Fibroblast of mammary gland (primary cell): ENCODE measurements around the gene ALG14.
A peak's percentile ranks its signal among the peaks of the same experiment; 100 is the strongest.

ENCODE experiments used
- DNase-seq: peaks from one replicate; pipeline ENCODE4 v3.0.0-alpha.2; 2010; ENCODE audit warnings: low read depth
- H3K4me3 ChIP-seq: 2 replicates; pipeline ENCODE4 v1.5.1; 2011; ENCODE audit warnings: low read depth, mild to moderate bottlenecking, low read length, moderate library complexity; ENCODE audit not compliant: control insufficient read depth
- CTCF ChIP-seq: conservative IDR thresholded peaks from 2 replicates; pipeline ENCODE4 v1.5.1; 2011; ENCODE audit warnings: low read depth, low read length, inconsistent platforms; ENCODE audit not compliant: control insufficient read depth, insufficient read depth

Gene ALG14

GRCh38 chr1:95012389-95012788 lies 60.4 kb downstream of the ALG14 start:
- no peak for TF ChIP-seq CTCF
- H3K4me3 ChIP-seq, result no peak overlapping the region
- DNase-seq, result peak; percentile 98

GRCh38 chr1:95010158-95010557 lies 62.6 kb downstream of the ALG14 start:
- no peak for DNase-seq
- no peak for TF ChIP-seq CTCF
- no peak overlapping the region for H3K4me3 ChIP-seq

- no peak overlapping the region for H3K4me3 ChIP-seq
- TF ChIP-seq CTCF, result no peak
- DNase-seq, result no peak
Measured at GRCh38 chr1:95007687-95008086, 65.1 kb downstream of the ALG14 start.

GRCh38 chr1:95006681-95007080 lies 66.1 kb downstream of the ALG14 start:
- no peak overlapping the region for H3K4me3 ChIP-seq
- TF ChIP-seq CTCF, result no peak
- DNase-seq, result peak; percentile 53

- H3K4me3 ChIP-seq, result no peak overlapping the region
- no peak for TF ChIP-seq CTCF
- no peak for DNase-seq
Measured at GRCh38 chr1:95005584-95005983, 67.2 kb downstream of the ALG14 start.

- no peak for TF ChIP-seq CTCF
- DNase-seq, result no peak
- H3K4me3 ChIP-seq, result no peak overlapping the region
Measured at GRCh38 chr1:95004013-95004412, 68.7 kb downstream of the ALG14 start.

GRCh38 chr1:95003433-95003738 lies 69.4 kb downstream of the ALG14 start:
- no peak for TF ChIP-seq CTCF
- peak; percentile 64 for DNase-seq
- no peak overlapping the region for H3K4me3 ChIP-seq
